CD4-positive, alpha-beta memory T cell (primary cell): Measurements from ENCODE around the gene BCAR1. TPM values are rescaled to one million over a fixed set of nuclear protein-coding genes. Genes with fewer than 3 reads are reported as not detected.
"Not testable (repeated sequence)": the region's sequence is repeated elsewhere in the genome, so short reads cannot be mapped to it uniquely, and the experiment has no call there.

ENCODE experiments used
- CTCF ChIA-PET: fragments of 350-600 bp; sonication (Branson Sonifier 250); formaldehyde crosslinking; loops from one replicate; lab custom pipeline; 2021; ENCODE audit warnings: inconsistent platforms; ENCODE audit not compliant: partially characterized antibody; lab: Charles Lee
- POLR2A ChIA-PET: fragments of 350-600 bp; sonication (Branson Sonifier 250); formaldehyde crosslinking; loops from one replicate; lab custom pipeline; 2021; ENCODE audit not compliant: partially characterized antibody; lab: Charles Lee
- DNase-seq, 5 donors: peaks; one replicate each; pipeline versions ENCODE4 v3.0.0 to v3.0.0-alpha.2; 2020 to 2022; ENCODE audit warnings: mixed read lengths in 1 of 5
- H3K27ac ChIP-seq: one replicate; pipeline ENCODE4 v1.7.0; 2013; ENCODE audit warnings: low read depth, low read length
- H3K27me3 ChIP-seq: 2 replicates; pipeline ENCODE4 v1.7.0; 2013; ENCODE audit warnings: mild to moderate bottlenecking, low read length, moderate library complexity; ENCODE audit not compliant: insufficient read depth
- H3K36me3 ChIP-seq: 2 replicates; pipeline ENCODE4 v1.7.0; 2013; ENCODE audit warnings: mild to moderate bottlenecking, low read length, moderate library complexity; ENCODE audit not compliant: insufficient read depth
- H3K4me1 ChIP-seq: 2 replicates; pipeline ENCODE4 v1.7.0; 2013; ENCODE audit warnings: mild to moderate bottlenecking, low read length, moderate library complexity; ENCODE audit not compliant: insufficient read depth
- H3K4me3 ChIP-seq, 2 donors: one replicate each; pipeline ENCODE4 v1.7.0; 2013; ENCODE audit warnings: low read length in 2 of 2, mild to moderate bottlenecking in 1 of 2
- H3K9me3 ChIP-seq, 2 donors: one replicate each; pipeline ENCODE4 v1.7.0; 2013; ENCODE audit warnings: low read length in 2 of 2, control low read depth in 1 of 2; ENCODE audit not compliant: control insufficient read depth in 1 of 2
- H3K27ac Mint-ChIP-seq, 7 donors: one replicate each; pipeline ENCODE4 v1.8.0; 2020 to 2021; ENCODE audit warnings: mixed read lengths in 7 of 7, mild to moderate bottlenecking in 6 of 7, inconsistent platforms in 3 of 7, moderate library complexity in 3 of 7
- H3K27me3 Mint-ChIP-seq, 2 donors: one replicate each; pipeline ENCODE4 v1.8.0; 2020 to 2021; ENCODE audit warnings: mixed read lengths in 2 of 2
- H3K36me3 Mint-ChIP-seq, 2 donors: one replicate each; pipeline ENCODE4 v1.8.0; 2020 to 2021; ENCODE audit warnings: mixed read lengths in 2 of 2, inconsistent platforms in 1 of 2, mild to moderate bottlenecking in 1 of 2
- H3K4me1 Mint-ChIP-seq, 4 donors: one replicate each; pipeline ENCODE4 v1.8.0; 2020 to 2021; ENCODE audit warnings: mixed read lengths in 4 of 4, mild to moderate bottlenecking in 1 of 4
- H3K4me3 Mint-ChIP-seq, 8 donors: one replicate each; pipeline ENCODE4 v1.8.0; 2020 to 2021; ENCODE audit warnings: mixed read lengths in 8 of 8, mild to moderate bottlenecking in 7 of 8, moderate library complexity in 6 of 8, inconsistent platforms in 3 of 8
- H3K9me3 Mint-ChIP-seq, 8 donors: one replicate each; pipeline ENCODE4 v1.8.0; 2020 to 2021; ENCODE audit warnings: mixed read lengths in 8 of 8, mild to moderate bottlenecking in 5 of 8, inconsistent platforms in 3 of 8, moderate library complexity in 1 of 8
- intact Hi-C: fragments of 100-400 bp; cut with micrococcal nuclease; formaldehyde crosslinking; loops from one replicate; pipeline ENCODE4 v1.15.1; 2023
- polyA plus RNA-seq, 2 donors: library from polyadenylated mRNA; unstranded; fragments of 300-500 nt; fragmentation: Illumina TruSeq; gene quantifications; one replicate each; pipeline ENCODE4 v1.2.3, GENCODE V29; 2021
- total RNA-seq, 2 experiments: library from RNA; stranded (reverse); gene quantifications; one replicate each; pipeline ENCODE4 v1.2.3, GENCODE V29; 2021

BCAR1 gene
- total and polyA plus RNA-seq, 4 experiments from 2014 or later = 0.30 to 0.36 TPM; not detected in 2

- Histone ChIP-seq H3K4me1 (peaks cover 7% of the 10 kb centered on the region), H3K9me3 (no peaks in the 10 kb centered on the region), H3K36me3 (no peaks in the 10 kb centered on the region), H3K27me3 (no peaks in the 10 kb centered on the region), H3K4me3 (no peak overlapping the region), H3K27ac (no peak overlapping the region)
- intact Hi-C loops = no loop called here
- POLR2A ChIA-PET = no interaction called here
- no peak for DNase-seq
- CTCF ChIA-PET = no interaction called here
- no peaks in the 10 kb centered on the region for H3K36me3 Mint-ChIP-seq
- H3K4me1 Mint-ChIP-seq = peaks cover 5 to 10% (median 6%) of the 10 kb centered on the region in 4 donors
- H3K4me3 Mint-ChIP-seq = no peak overlapping the region
- no peaks in the 10 kb centered on the region for H3K9me3 Mint-ChIP-seq
- peaks cover 4 to 6% of the 10 kb centered on the region in 2 donors for H3K27me3 Mint-ChIP-seq
- H3K27ac Mint-ChIP-seq = no peak overlapping the region
Measured at GRCh38 chr16:75272097-75272551, 20.7 kb upstream of the BCAR1 start.

GRCh38 chr16:75271441-75272096, 20.1 kb upstream of the BCAR1 start:
- no peak overlapping the region for H3K4me3 ChIP-seq
- intact Hi-C loops = no loop called here
- DNase-seq = no peak
- CTCF ChIA-PET = no interaction called here
- H3K36me3 ChIP-seq = no peaks in the 10 kb centered on the region
- no peaks in the 10 kb centered on the region for H3K9me3 Mint-ChIP-seq
- H3K4me1 Mint-ChIP-seq = peaks cover 5 to 10% (median 6%) of the 10 kb centered on the region in 4 donors
- no peak overlapping the region for H3K4me3 Mint-ChIP-seq
- peaks cover 4 to 6% of the 10 kb centered on the region in 2 donors for H3K27me3 Mint-ChIP-seq
- POLR2A ChIA-PET = no interaction called here
- no peak overlapping the region for H3K27ac ChIP-seq
- H3K4me1 ChIP-seq = peaks cover 7% of the 10 kb centered on the region
- peaks cover under 1% of the 10 kb centered on the region for H3K27me3 ChIP-seq
- H3K9me3 ChIP-seq = no peaks in the 10 kb centered on the region
- H3K36me3 Mint-ChIP-seq = no peaks in the 10 kb centered on the region
- H3K27ac Mint-ChIP-seq = no peak overlapping the region

GRCh38 chr16:75269358-75269757, 17.9 kb upstream of the BCAR1 start:
- intact Hi-C loops, CTCF ChIA-PET, H3K4me3 Mint-ChIP-seq, H3K27ac ChIP-seq, POLR2A ChIA-PET, H3K4me3 ChIP-seq, DNase-seq, H3K36me3 ChIP-seq, H3K36me3 Mint-ChIP-seq, H3K9me3 Mint-ChIP-seq, H3K4me1 ChIP-seq, H3K9me3 ChIP-seq: not testable (repeated sequence)
- H3K27ac Mint-ChIP-seq = peak overlapping the region in 1 of 7 donors; percentile 41
- H3K27me3 ChIP-seq = peaks cover 12% of the 10 kb centered on the region
- H3K27me3 Mint-ChIP-seq = peaks cover 11 to 13% of the 10 kb centered on the region in 2 donors
- peaks cover 3 to 10% (median 4%) of the 10 kb centered on the region in 4 donors for H3K4me1 Mint-ChIP-seq

GRCh38 chr16:75267631-75268264, 16.3 kb upstream of the BCAR1 start:
- Mint-ChIP-seq H3K4me3 (peak overlapping the region in 1 of 8 donors; percentile 39), H3K27me3 (peaks cover 14 to 29% of the 10 kb centered on the region in 2 donors), H3K27ac (no peak overlapping the region), H3K36me3 (no peaks in the 10 kb centered on the region), H3K4me1 (peaks cover 3 to 13% (median 7%) of the 10 kb centered on the region in 4 donors), H3K9me3 (no peaks in the 10 kb centered on the region)
- no peak overlapping the region for H3K4me3 ChIP-seq
- no peak for DNase-seq
- H3K27ac ChIP-seq = no peak overlapping the region
- peaks cover 12% of the 10 kb centered on the region for H3K27me3 ChIP-seq
- ChIA-PET CTCF (no interaction called here), POLR2A (no interaction called here)
- no peaks in the 10 kb centered on the region for H3K36me3 ChIP-seq
- peaks cover 9% of the 10 kb centered on the region for H3K4me1 ChIP-seq
- no peaks in the 10 kb centered on the region for H3K9me3 ChIP-seq
- intact Hi-C loops = no loop called here

GRCh38 chr16:75266738-75267630, 15.6 kb upstream of the BCAR1 start:
- H3K4me3 ChIP-seq = no peak overlapping the region
- Mint-ChIP-seq H3K9me3 (no peaks in the 10 kb centered on the region), H3K27me3 (peaks cover 17 to 29% of the 10 kb centered on the region in 2 donors), H3K4me1 (peaks cover 3 to 13% (median 7%) of the 10 kb centered on the region in 4 donors), H3K27ac (peak overlapping the region in 1 of 7 donors; percentile 88), H3K4me3 (peak overlapping the region in 7 of 8 donors; percentile 67 to 93 (median 83)), H3K36me3 (no peaks in the 10 kb centered on the region)
- H3K27me3 ChIP-seq = peaks cover 12% of the 10 kb centered on the region
- no peak overlapping the region for H3K27ac ChIP-seq
- CTCF ChIA-PET = interaction anchor here (1.3 kb wide), 1 partner anchor 16 kb away, joined by 3 read pairs; no protein-coding TSS in a partner anchor
- no peaks in the 10 kb centered on the region for H3K36me3 ChIP-seq
- H3K9me3 ChIP-seq = no peaks in the 10 kb centered on the region
- POLR2A ChIA-PET = no interaction called here
- H3K4me1 ChIP-seq = peaks cover 9% of the 10 kb centered on the region
- no peak for DNase-seq
- intact Hi-C loops = no loop called here

- POLR2A ChIA-PET = no interaction called here
- H3K27me3 Mint-ChIP-seq = peaks cover 17 to 32% of the 10 kb centered on the region in 2 donors
Measured at GRCh38 chr16:75265911-75266701, 14.7 kb upstream of the BCAR1 start.

More at GRCh38 chr16:75265911-75266701, 14.7 kb upstream of the BCAR1 start:
- no peaks in the 10 kb centered on the region for H3K9me3 Mint-ChIP-seq
- peaks cover 12% of the 10 kb centered on the region for H3K27me3 ChIP-seq
- H3K27ac Mint-ChIP-seq = peak overlapping the region in 1 of 7 donors; percentile 88
- no peaks in the 10 kb centered on the region for H3K36me3 Mint-ChIP-seq
- intact Hi-C loops = no loop called here
- peaks cover 3 to 13% (median 7%) of the 10 kb centered on the region in 4 donors for H3K4me1 Mint-ChIP-seq
- peak overlapping the region in 1 of 2 donors; percentile 9 for H3K4me3 ChIP-seq
- H3K27ac ChIP-seq = no peak overlapping the region
- no peaks in the 10 kb centered on the region for H3K36me3 ChIP-seq
- H3K4me1 ChIP-seq = peaks cover 9% of the 10 kb centered on the region
- no peak for DNase-seq
- CTCF ChIA-PET = interaction anchor here (1.3 kb wide), 1 partner anchor 15 kb away, joined by 3 read pairs; no protein-coding TSS in a partner anchor
- peak overlapping the region; percentile 67 to 93 (median 83) for H3K4me3 Mint-ChIP-seq
- no peaks in the 10 kb centered on the region for H3K9me3 ChIP-seq
